Renal cortex interstitium (tissue), 11 donors: ENCODE measurements around the gene RNF222. TPM values are rescaled to one million over a fixed set of nuclear protein-coding genes. Genes with fewer than 3 reads are reported as not detected.
"Not testable (repeated sequence)": the region's sequence is repeated elsewhere in the genome, so short reads cannot be mapped to it uniquely, and the experiment has no call there.

Experiments
- DNase-seq, 11 donors: peaks; one replicate each; pipeline ENCODE4 v3.0.0-alpha.2; 2013; ENCODE audit warnings: low read depth in 9 of 11, low spot score in 4 of 11; ENCODE audit errors: extremely low read depth in 1 of 11
- polyA plus RNA-seq, 3 donors: library from polyadenylated mRNA; unstranded; fragments of 120-200 nt; gene quantifications; one replicate each; pipeline ENCODE4 v1.2.1, GENCODE V29; 2013; ENCODE audit not compliant: insufficient read length in 3 of 3

RNF222 gene
- polyA plus RNA-seq, 3 donors: 0.07 to 0.20 TPM; not detected in 1

GRCh38 chr17:8386841-8387240 lies 10.8 kb downstream of the RNF222 start:
- no peak for DNase-seq

- DNase-seq: no peak
Measured at GRCh38 chr17:8384801-8385378, 12.7 kb downstream of the RNF222 start.

GRCh38 chr17:8383143-8383822 lies 14.3 kb downstream of the RNF222 start, which contains the start of gene RPL26:
Gene RPL26 (minus strand): TSS chr17:8383193. CDS start chr17:8382310, 883 bp downstream.
- DNase-seq: peak; percentile 94 to 99 (median 98)

- no peak for DNase-seq
Measured at GRCh38 chr17:8382880-8383142, 14.8 kb downstream of the RNF222 start.

GRCh38 chr17:8382052-8382879 lies 15.4 kb downstream of the RNF222 start:
- no peak for DNase-seq

GRCh38 chr17:8380049-8380448 lies 17.6 kb downstream of the RNF222 start:
- DNase-seq: no peak

- DNase-seq: not testable (repeated sequence)
Measured at GRCh38 chr17:8378117-8378516, 19.5 kb downstream of the RNF222 start.

- DNase-seq: no peak
Measured at GRCh38 chr17:8377422-8377821, 20.2 kb downstream of the RNF222 start.

- peak in 10 of 11 donors; percentile 71 to 86 (median 82) for DNase-seq
Measured at GRCh38 chr17:8376271-8377067, 21.2 kb downstream of the RNF222 start, which contains the start of gene KRABD2. Gene KRABD2 (minus strand): TSS chr17:8376704.

GRCh38 chr17:8375738-8376259 lies 21.8 kb downstream of the RNF222 start:
- DNase-seq: peak in 3 of 11 donors; percentile 37 to 61 (median 50)

GRCh38 chr17:8373856-8374255 lies 23.8 kb downstream of the RNF222 start:
- not testable (repeated sequence) for DNase-seq

- no peak for DNase-seq
Measured at GRCh38 chr17:8372422-8372821, 25.2 kb downstream of the RNF222 start.

- DNase-seq: no peak
Measured at GRCh38 chr17:8371786-8372185, 25.8 kb downstream of the RNF222 start.

- DNase-seq: no peak
Measured at GRCh38 chr17:8369944-8370343, 27.7 kb downstream of the RNF222 start.

GRCh38 chr17:8368193-8368592 lies 29.4 kb downstream of the RNF222 start:
- no peak for DNase-seq

- no peak for DNase-seq
Measured at GRCh38 chr17:8366231-8366630, 31.4 kb downstream of the RNF222 start.

- DNase-seq: no peak
Measured at GRCh38 chr17:8365143-8365542, 32.5 kb downstream of the RNF222 start.

GRCh38 chr17:8362651-8363332 lies 34.8 kb downstream of the RNF222 start:
- DNase-seq: no peak

GRCh38 chr17:8360751-8361150 lies 36.9 kb downstream of the RNF222 start:
- no peak for DNase-seq
